ENCODE data around the gene TRPM3. TPM values are rescaled to one million over a fixed set of nuclear protein-coding genes. Genes with fewer than 3 reads are reported as not detected.

The TRPM3 gene
- total RNA-seq, 1 experiment from 2014 or later: not detected

DNA sequence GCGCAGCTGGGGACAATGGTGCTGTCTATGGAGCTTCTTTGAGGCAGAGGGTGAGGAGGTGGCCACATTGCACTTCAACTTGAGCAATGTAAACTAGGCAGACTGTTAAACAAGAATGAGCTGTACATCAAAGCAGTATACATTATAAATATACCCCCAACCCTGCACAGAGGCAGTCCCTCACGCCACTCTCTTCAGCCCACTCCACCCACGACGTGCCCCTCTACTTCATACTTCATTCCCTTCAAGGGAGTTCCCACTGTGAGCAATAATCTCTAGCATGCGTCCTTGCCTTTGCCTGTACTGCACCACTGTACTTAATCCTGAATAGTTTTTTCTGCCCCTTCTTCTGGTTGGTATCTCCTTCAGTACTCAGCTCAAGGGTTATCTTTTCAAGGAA is 14.4 kb downstream of the TRPM3 start:
- H3K9me3 Mint-ChIP-seq (ENCODE audit: low read depth, unreplicated experiment): no peaks in the 10 kb centered on the region
- no peak overlapping the region for H3K27ac Mint-ChIP-seq (ENCODE audit: unreplicated experiment)
- no peaks in the 10 kb centered on the region for H3K4me1 Mint-ChIP-seq (ENCODE audit: low read depth, unreplicated experiment)
- no peak for DNase-seq
- intact Hi-C loops (cut with micrococcal nuclease; ENCODE audit: unreplicated experiment): loop anchor here (10.0 kb wide), 1 partner anchor 58 kb away; no protein-coding TSS in a partner anchor
- TF ChIP-seq CTCF (IDR thresholded peaks at IDR 0.05; ENCODE audit: unreplicated experiment): no peak
- H3K27me3 Mint-ChIP-seq (ENCODE audit: unreplicated experiment): peaks cover 59% of the 10 kb centered on the region
- CTCF ChIA-PET: no interaction called here
- H3K4me3 Mint-ChIP-seq (ENCODE audit: low read depth, unreplicated experiment): no peak overlapping the region
- BruUV-seq (replicated peaks): no TSS peak
- H3K36me3 Mint-ChIP-seq (ENCODE audit: insufficient read depth, unreplicated experiment): no peaks in the 10 kb centered on the region

DNA sequence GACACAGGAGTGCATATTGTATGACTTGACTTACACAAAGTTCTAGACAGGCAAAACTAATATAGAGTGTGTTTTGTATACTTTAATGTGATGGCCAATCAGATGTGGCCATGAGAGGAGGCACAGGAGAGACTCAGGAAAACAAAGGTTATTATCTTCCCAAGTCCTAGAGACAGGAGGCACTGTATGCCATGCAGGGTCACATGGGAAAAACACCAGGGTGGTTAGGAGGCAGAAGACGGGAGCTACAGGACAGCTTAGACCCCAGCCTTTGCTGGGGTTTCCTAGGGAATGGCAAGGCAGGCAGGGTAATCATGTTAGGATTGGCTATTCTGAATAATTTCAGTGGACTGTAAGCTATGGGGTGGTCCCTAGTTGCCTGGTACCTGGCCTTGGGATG is 16.2 kb downstream of the TRPM3 start:
- CTCF ChIA-PET: no interaction called here
- BruUV-seq (replicated peaks): no TSS peak
- TF ChIP-seq CTCF (IDR thresholded peaks at IDR 0.05; ENCODE audit: unreplicated experiment): no peak
- Mint-ChIP-seq H3K27me3 (ENCODE audit: unreplicated experiment) (peaks cover 74% of the 10 kb centered on the region), H3K36me3 (ENCODE audit: insufficient read depth, unreplicated experiment) (no peaks in the 10 kb centered on the region), H3K9me3 (ENCODE audit: low read depth, unreplicated experiment) (no peaks in the 10 kb centered on the region), H3K4me1 (ENCODE audit: low read depth, unreplicated experiment) (no peaks in the 10 kb centered on the region), H3K27ac (ENCODE audit: unreplicated experiment) (no peak overlapping the region), H3K4me3 (ENCODE audit: low read depth, unreplicated experiment) (no peak overlapping the region)
- no peak for DNase-seq
- intact Hi-C loops (cut with micrococcal nuclease; ENCODE audit: unreplicated experiment): loop anchor here (10.0 kb wide), 1 partner anchor 60 kb away; no protein-coding TSS in a partner anchor

DNA sequence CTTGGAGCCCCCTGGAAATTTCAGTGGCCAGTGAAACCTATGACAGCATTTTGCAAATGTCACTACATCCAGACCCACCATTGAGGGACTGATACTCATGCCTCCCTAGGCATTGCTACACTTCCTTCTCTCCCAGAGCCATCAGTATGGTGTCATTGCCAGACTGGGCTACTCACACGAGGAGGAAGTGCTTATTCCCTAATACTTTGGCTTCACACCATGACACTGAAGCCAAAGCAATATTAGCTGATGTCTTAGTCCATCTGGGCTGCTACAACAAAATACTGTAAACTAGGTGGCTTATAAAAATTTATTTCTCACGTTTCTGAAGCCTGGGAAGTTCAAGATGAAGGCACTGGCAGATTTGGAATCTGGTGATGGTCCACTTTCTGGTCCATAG is 22.6 kb downstream of the TRPM3 start:
- Mint-ChIP-seq H3K4me3 (ENCODE audit: low read depth, unreplicated experiment) (no peak overlapping the region), H3K27me3 (ENCODE audit: unreplicated experiment) (peaks cover 65% of the 10 kb centered on the region), H3K4me1 (ENCODE audit: low read depth, unreplicated experiment) (no peaks in the 10 kb centered on the region), H3K27ac (ENCODE audit: unreplicated experiment) (no peak overlapping the region), H3K36me3 (ENCODE audit: insufficient read depth, unreplicated experiment) (no peaks in the 10 kb centered on the region), H3K9me3 (ENCODE audit: low read depth, unreplicated experiment) (no peaks in the 10 kb centered on the region)
- no peak for DNase-seq
- intact Hi-C loops (cut with micrococcal nuclease; ENCODE audit: unreplicated experiment): no loop called here
- CTCF ChIA-PET: no interaction called here
- TF ChIP-seq CTCF (IDR thresholded peaks at IDR 0.05; ENCODE audit: unreplicated experiment): no peak
- BruUV-seq (replicated peaks): no TSS peak

- no TSS peak for BruUV-seq (replicated peaks)
- intact Hi-C loops (cut with micrococcal nuclease; ENCODE audit: unreplicated experiment): no loop called here
- CTCF ChIA-PET: interaction anchor here (0.8 kb wide), 1 partner anchor 570 kb away, joined by 3 read pairs; no protein-coding TSS in a partner anchor
- Mint-ChIP-seq H3K27ac (ENCODE audit: unreplicated experiment) (no peak overlapping the region), H3K4me1 (ENCODE audit: low read depth, unreplicated experiment) (no peaks in the 10 kb centered on the region), H3K27me3 (ENCODE audit: unreplicated experiment) (peaks cover 72% of the 10 kb centered on the region), H3K36me3 (ENCODE audit: insufficient read depth, unreplicated experiment) (no peaks in the 10 kb centered on the region), H3K4me3 (ENCODE audit: low read depth, unreplicated experiment) (no peak overlapping the region), H3K9me3 (ENCODE audit: low read depth, unreplicated experiment) (no peaks in the 10 kb centered on the region)
- no peak for TF ChIP-seq CTCF (IDR thresholded peaks at IDR 0.05; ENCODE audit: unreplicated experiment)
- no peak for DNase-seq
Observed at GRCh38 chr9:71097671-71098070, 23.8 kb downstream of the TRPM3 start.
